MCF 10A (cell line): ENCODE results near the gene PHF1. TPM values are rescaled to one million over a fixed set of nuclear protein-coding genes. Genes with fewer than 3 reads are reported as not detected.
A peak's percentile ranks its signal among the peaks of the same experiment; 100 is the strongest.

Source experiments
- BruUV-seq: library from RNA; stranded (reverse); fragments of 400-500 nt; replicated peaks from 2 replicates; lab custom pipeline; 2021; lab: Mats Ljungman, UMichigan
- CTCF ChIA-PET: fragments of 300-600 bp; sonication (Branson Sonifier 250); formaldehyde crosslinking; extraction: SDS; loops from one replicate; lab custom pipeline; 2021; ENCODE audit warnings: antibody characterized with exemption, inconsistent platforms; lab: Yijun Ruan, JAX
- POLR2A ChIA-PET: fragments of 300-600, 350-650 bp; sonication (Branson Sonifier 250); formaldehyde crosslinking; extraction: SDS; loops from one replicate; lab custom pipeline; 2020; ENCODE audit warnings: antibody characterized with exemption, inconsistent platforms; lab: Yijun Ruan, JAX
- DNase-seq: peaks from one replicate; pipeline ENCODE4 v3.0.0-alpha.2; 2018; ENCODE audit not compliant: unreplicated experiment
- H3K27ac Mint-ChIP-seq: one replicate; pipeline ENCODE4 v1.8.0; 2022; ENCODE audit warnings: mild to moderate bottlenecking, low read depth, mixed read lengths; ENCODE audit not compliant: unreplicated experiment
- H3K27me3 Mint-ChIP-seq: one replicate; pipeline ENCODE4 v1.8.0; 2022; ENCODE audit warnings: mixed read lengths; ENCODE audit not compliant: insufficient read depth, unreplicated experiment
- H3K36me3 Mint-ChIP-seq: one replicate; pipeline ENCODE4 v1.8.0; 2022; ENCODE audit warnings: mild to moderate bottlenecking, moderate library complexity, mixed read lengths; ENCODE audit not compliant: insufficient read depth, unreplicated experiment
- H3K4me1 Mint-ChIP-seq: one replicate; pipeline ENCODE4 v1.8.0; 2022; ENCODE audit warnings: mixed read lengths; ENCODE audit not compliant: insufficient read depth, unreplicated experiment
- H3K4me3 Mint-ChIP-seq: one replicate; pipeline ENCODE4 v1.8.0; 2022; ENCODE audit warnings: mild to moderate bottlenecking, moderate library complexity, mixed read lengths; ENCODE audit not compliant: unreplicated experiment
- H3K9me3 Mint-ChIP-seq: one replicate; pipeline ENCODE4 v1.8.0; 2022; ENCODE audit warnings: mixed read lengths; ENCODE audit not compliant: unreplicated experiment
- intact Hi-C: fragments of 100-400 bp; cut with micrococcal nuclease; formaldehyde crosslinking; loops from 2 replicates; pipeline ENCODE4 v1.14.1; 2022
- total RNA-seq: library from RNA; stranded (reverse); gene quantifications from 2 replicates; pipeline ENCODE4 v1.2.3, GENCODE V29; 2022
- TF ChIP-seq, protein P1 (sequence below): fragments of 200-600 bp; IDR thresholded peaks from one replicate; pipeline ENCODE4 v1.8.0; 2022; ENCODE audit warnings: antibody characterized with exemption, mild to moderate bottlenecking; ENCODE audit not compliant: unreplicated experiment

PHF1 gene
- total RNA-seq, 1 experiment from 2014 or later, result 28.9 TPM

DNA sequence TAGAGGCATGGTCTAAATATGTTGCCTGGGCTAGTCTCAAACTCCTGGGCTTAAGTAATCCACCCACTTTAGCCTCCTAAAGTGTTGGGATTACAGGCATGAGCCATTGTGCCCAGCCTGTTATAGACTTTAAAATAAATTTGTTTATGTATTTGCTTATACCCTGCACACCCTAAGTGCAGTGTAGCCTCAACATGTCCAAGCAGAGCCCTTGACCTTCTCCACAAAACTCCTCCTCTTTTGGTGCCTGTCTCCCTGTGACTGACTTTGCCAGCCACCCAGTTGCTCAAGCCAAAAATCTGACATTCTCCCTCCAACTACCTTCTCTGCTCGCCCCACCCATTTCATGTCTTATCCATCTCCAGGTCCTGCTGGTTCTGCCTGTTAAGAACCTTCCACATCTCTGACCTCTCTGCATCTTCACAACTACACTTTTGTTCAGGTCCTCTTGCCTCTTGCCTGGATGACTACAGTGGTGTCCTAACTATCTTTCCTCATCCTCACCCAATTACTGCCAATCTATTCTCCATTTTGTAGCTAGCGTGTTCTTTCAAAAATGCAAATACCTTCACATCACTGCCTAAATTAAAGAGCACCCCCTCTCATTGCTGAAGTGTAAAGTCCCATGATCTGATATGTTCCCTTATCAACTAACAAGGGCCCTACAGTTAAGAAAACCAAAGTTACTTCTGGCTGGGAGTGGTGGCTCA, 30.4 kb upstream of the PHF1 start:
- intact Hi-C loops, result no loop called here
- POLR2A ChIA-PET, result interaction anchor here (0.9 kb wide), 1 partner anchor 11 kb away, joined by 3 read pairs; no protein-coding TSS in a partner anchor
- Mint-ChIP-seq H3K27ac (peak overlapping the region; percentile 0), H3K9me3 (no peaks in the 10 kb centered on the region), H3K4me3 (no peak overlapping the region), H3K36me3 (peaks cover 15% of the 10 kb centered on the region), H3K27me3 (no peaks in the 10 kb centered on the region), H3K4me1 (peaks cover 14% of the 10 kb centered on the region)
- CTCF ChIA-PET, result interaction anchor here (1.4 kb wide), 1 partner anchor 10 kb away, joined by 8 read pairs; no protein-coding TSS in a partner anchor
- DNase-seq, result peak; percentile 19
- no TSS peak for BruUV-seq
- TF ChIP-seq, protein P1, sequence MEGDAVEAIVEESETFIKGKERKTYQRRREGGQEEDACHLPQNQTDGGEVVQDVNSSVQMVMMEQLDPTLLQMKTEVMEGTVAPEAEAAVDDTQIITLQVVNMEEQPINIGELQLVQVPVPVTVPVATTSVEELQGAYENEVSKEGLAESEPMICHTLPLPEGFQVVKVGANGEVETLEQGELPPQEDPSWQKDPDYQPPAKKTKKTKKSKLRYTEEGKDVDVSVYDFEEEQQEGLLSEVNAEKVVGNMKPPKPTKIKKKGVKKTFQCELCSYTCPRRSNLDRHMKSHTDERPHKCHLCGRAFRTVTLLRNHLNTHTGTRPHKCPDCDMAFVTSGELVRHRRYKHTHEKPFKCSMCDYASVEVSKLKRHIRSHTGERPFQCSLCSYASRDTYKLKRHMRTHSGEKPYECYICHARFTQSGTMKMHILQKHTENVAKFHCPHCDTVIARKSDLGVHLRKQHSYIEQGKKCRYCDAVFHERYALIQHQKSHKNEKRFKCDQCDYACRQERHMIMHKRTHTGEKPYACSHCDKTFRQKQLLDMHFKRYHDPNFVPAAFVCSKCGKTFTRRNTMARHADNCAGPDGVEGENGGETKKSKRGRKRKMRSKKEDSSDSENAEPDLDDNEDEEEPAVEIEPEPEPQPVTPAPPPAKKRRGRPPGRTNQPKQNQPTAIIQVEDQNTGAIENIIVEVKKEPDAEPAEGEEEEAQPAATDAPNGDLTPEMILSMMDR, result no peak

DNA sequence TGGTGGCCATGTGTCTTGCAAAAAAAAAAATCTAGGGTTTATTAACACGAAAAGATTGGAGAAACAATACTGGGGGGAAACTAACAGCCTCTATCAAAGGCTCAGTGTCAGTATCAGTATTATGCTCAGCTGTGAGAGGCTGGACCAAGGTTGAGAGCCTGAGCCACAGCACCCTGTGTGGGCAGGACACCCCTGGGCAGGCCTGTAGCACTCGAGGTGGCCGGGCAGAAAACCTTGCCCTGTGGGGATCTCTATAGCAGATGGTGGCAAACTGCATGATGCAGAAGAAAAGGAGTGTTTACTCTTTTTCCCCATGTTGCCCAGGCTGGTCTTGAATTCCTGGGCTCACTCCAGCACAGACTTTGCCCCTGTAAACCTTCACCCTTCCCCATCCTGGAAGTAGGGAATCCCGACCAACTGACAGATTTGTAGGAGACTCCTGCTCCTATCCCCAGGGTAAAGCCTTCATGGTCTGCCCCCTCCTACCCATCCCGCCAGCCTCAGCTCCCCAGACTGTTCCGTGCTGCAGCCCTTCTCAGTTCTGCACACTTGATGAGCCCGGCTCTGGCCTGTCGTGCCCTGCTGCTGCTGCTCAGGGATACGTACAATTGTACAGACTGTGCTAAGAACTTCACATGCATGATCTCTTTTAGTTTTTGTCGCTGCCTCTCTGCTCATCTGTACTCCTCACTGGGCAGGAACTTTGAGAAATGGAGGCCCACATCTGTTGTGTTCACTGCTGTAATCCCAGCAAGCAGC, 27.2 kb upstream of the PHF1 start:
- CTCF ChIA-PET, result interaction anchor here (0.6 to 1.9 kb wide), 7 partner anchors 9 to 152 kb away, joined by 3 to 10 read pairs (median 3); no protein-coding TSS in a partner anchor
- no peaks in the 10 kb centered on the region for H3K27me3 Mint-ChIP-seq
- no peak for DNase-seq
- no peaks in the 10 kb centered on the region for H3K36me3 Mint-ChIP-seq
- H3K4me3 Mint-ChIP-seq, result no peak overlapping the region
- no TSS peak for BruUV-seq
- no peak overlapping the region for H3K27ac Mint-ChIP-seq
- intact Hi-C loops, result no loop called here
- no peaks in the 10 kb centered on the region for H3K9me3 Mint-ChIP-seq
- POLR2A ChIA-PET, result interaction anchor here (1.1 to 1.6 kb wide), 2 partner anchors 8 to 84 kb away, joined by 4 to 15 read pairs; no protein-coding TSS in a partner anchor
- TF ChIP-seq, protein P1, result no peak
- H3K4me1 Mint-ChIP-seq, result peaks cover 14% of the 10 kb centered on the region

DNA sequence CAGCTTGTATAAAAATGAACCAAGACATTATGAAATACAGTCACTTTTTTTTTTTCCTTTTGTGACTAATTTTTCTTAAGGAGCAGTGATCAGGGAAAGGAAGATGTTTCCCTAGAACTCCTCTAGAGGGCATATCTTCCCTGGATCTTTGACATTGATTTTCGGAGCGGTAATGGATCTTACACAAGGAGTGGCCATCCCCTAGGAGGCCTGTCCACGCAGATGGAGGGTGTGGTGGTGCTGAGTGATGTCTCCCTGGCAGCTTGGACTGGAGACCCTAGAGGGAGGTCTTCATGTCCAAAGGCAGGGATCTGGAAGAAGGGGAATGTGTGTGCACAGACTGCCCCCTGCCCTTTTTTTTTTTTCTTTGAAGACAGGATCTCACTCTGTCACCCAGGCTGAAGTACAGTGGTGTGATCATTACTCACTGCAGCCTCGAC, 26.2 kb upstream of the PHF1 start:
- intact Hi-C loops, result no loop called here
- no peak overlapping the region for H3K27ac Mint-ChIP-seq
- no peaks in the 10 kb centered on the region for H3K27me3 Mint-ChIP-seq
- TF ChIP-seq, protein P1, result peak; percentile 37
- H3K4me1 Mint-ChIP-seq, result peaks cover 14% of the 10 kb centered on the region
- ChIA-PET POLR2A (interaction anchor here (0.8 to 1.6 kb wide), 3 partner anchors 9 to 85 kb away, joined by 4 to 15 read pairs (median 4); partner anchors contain the start of gene ZBTB22), CTCF (interaction anchor here (0.6 to 1.9 kb wide), 8 partner anchors 10 to 151 kb away, joined by 3 to 10 read pairs (median 4); no protein-coding TSS in a partner anchor)
- H3K36me3 Mint-ChIP-seq, result no peaks in the 10 kb centered on the region
- BruUV-seq, result no TSS peak
- H3K9me3 Mint-ChIP-seq, result no peaks in the 10 kb centered on the region
- no peak overlapping the region for H3K4me3 Mint-ChIP-seq
- DNase-seq, result peak; percentile 78
